ENCODE data around the gene VRK3. TPM values are rescaled to one million over a fixed set of nuclear protein-coding genes. Genes with fewer than 3 reads are reported as not detected.

The VRK3 gene
- total RNA-seq, 1 experiment from 2014 or later, result 44.4 TPM

DNA sequence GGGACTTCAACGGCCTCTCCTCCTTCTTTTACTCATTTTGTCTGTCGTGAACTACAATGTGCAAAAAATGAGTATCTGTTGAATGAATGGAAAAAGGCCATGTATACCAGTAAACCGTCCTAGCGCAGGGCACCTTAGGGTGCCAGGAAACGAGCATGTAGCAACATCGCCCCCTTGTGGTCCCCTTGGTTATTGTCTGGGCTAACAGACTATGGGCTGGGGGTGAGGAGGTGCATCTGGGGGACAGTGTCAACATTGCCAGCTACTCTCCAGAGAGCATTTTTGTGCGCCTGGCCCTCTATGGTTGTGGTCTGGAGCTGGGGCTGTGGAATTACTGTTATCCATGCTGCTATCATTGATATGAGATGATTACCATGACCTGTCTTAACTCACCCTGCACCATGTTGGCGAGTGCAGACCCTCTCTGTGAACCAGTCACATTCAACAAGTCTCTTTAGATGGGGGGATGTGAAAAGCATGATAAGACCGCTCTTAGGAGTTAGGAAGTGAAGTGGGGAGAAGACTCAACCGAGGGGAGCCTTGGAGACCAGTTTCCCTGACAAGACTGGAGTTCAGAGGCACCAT, 41.4 kb downstream of the VRK3 start:
- BruUV-seq (replicated peaks), result no TSS peak
- DNase-seq (ENCODE audit: low spot score), result peak; percentile 71
- no peaks in the 10 kb centered on the region for H3K36me3 ChIP-seq (ENCODE audit: insufficient read depth, low read length, poor library complexity, severe bottlenecking)

DNA sequence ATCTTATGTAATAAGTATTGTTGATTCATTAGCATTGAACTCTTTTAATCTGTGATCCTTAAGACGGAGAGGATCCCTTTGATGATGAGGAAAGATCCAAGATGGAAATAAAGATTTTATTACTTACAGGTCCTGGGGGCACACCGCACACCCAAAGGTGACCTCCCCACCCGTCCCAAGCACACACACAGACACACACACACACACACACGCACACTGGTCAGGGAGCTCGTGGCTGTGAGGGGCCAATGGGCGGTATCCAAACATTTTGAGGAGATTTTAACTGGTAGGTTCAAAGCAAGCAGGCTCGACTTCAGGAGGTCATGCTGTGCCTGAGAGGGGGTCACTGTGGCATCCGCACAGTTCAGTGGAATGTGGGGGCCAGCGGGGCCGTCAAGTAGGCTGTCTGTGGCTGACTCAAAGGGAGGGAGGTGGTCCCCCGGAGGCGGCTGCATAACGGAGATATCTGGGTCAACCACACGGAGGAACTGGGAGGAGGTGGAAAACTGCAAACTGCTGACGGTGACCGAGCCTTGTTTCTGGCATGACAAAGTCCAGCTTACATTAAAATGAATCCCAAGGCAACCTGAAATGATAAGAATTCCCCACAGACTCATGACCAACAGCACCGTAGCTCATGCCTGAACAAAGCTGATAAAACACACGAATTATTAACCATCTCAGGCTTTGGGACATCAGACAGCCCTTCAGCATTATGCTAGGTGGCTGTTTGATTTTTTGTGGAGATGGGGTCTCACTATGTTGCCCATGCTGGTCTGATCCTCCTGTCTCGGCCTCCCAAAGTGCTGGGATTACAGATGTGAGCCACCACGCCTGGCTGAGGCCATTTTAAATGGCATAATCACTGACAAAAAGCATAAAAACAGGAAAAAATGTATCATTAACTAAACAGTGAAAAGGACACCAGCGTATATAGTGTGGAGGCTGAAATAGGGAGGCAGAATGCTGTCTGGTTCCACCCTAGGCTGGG, 43.3 kb downstream of the VRK3 start:
- no TSS peak for BruUV-seq (replicated peaks)
- CTCF ChIA-PET, result interaction anchor here (0.7 kb wide), 1 partner anchor 44 kb away, joined by 3 read pairs; no protein-coding TSS in a partner anchor
- POLR2A ChIA-PET (ENCODE audit: low non-redundant PET), result interaction anchor here (0.6 kb wide), 1 partner anchor 411 kb away, joined by 8 read pairs; no protein-coding TSS in a partner anchor
- DNase-seq (ENCODE audit: low spot score), result no peak
- H3K4me1 ChIP-seq (ENCODE audit: insufficient read depth, low read length, poor library complexity, severe bottlenecking), result no peaks in the 10 kb centered on the region
- intact Hi-C loops (cut with micrococcal nuclease; ENCODE audit: unreplicated experiment), result no loop called here
- H3K36me3 ChIP-seq (ENCODE audit: insufficient read depth, low read length, poor library complexity, severe bottlenecking), result no peaks in the 10 kb centered on the region
- H3K27me3 ChIP-seq (replicated peaks; ENCODE audit: insufficient read depth, low read depth, low read length, poor library complexity), result no peaks in the 10 kb centered on the region
- no peak overlapping the region for H3K4me3 ChIP-seq (ENCODE audit: low read depth, low read length, poor library complexity, severe bottlenecking)
- TF ChIP-seq, protein P1, sequence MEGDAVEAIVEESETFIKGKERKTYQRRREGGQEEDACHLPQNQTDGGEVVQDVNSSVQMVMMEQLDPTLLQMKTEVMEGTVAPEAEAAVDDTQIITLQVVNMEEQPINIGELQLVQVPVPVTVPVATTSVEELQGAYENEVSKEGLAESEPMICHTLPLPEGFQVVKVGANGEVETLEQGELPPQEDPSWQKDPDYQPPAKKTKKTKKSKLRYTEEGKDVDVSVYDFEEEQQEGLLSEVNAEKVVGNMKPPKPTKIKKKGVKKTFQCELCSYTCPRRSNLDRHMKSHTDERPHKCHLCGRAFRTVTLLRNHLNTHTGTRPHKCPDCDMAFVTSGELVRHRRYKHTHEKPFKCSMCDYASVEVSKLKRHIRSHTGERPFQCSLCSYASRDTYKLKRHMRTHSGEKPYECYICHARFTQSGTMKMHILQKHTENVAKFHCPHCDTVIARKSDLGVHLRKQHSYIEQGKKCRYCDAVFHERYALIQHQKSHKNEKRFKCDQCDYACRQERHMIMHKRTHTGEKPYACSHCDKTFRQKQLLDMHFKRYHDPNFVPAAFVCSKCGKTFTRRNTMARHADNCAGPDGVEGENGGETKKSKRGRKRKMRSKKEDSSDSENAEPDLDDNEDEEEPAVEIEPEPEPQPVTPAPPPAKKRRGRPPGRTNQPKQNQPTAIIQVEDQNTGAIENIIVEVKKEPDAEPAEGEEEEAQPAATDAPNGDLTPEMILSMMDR (conservative IDR thresholded peaks at IDR 0.05; ENCODE audit: low read depth, low read length), result no peak
- TF ChIP-seq EZH2 (IDR thresholded peaks at IDR 0.05; ENCODE audit: borderline replicate concordance, low read depth, low read length, poor library complexity, severe bottlenecking), result no peak
- no peak overlapping the region for H3K27ac ChIP-seq (ENCODE audit: low read depth, low read length, poor library complexity, severe bottlenecking)
- H3K9me3 ChIP-seq (ENCODE audit: low read depth, low read length, poor library complexity, severe bottlenecking), result no peaks in the 10 kb centered on the region

More for the DNA sequence above, 41.4 kb downstream of the VRK3 start:
- ChIA-PET POLR2A (ENCODE audit: low non-redundant PET) (no interaction called here), CTCF (no interaction called here)
- intact Hi-C loops (cut with micrococcal nuclease; ENCODE audit: unreplicated experiment), result loop anchor here (1.0 kb wide), 1 partner anchor 46 kb away; no protein-coding TSS in a partner anchor
- Histone ChIP-seq H3K27me3 (replicated peaks; ENCODE audit: insufficient read depth, low read depth, low read length, poor library complexity) (no peaks in the 10 kb centered on the region), H3K4me1 (ENCODE audit: insufficient read depth, low read length, poor library complexity, severe bottlenecking) (no peaks in the 10 kb centered on the region), H3K4me3 (ENCODE audit: low read depth, low read length, poor library complexity, severe bottlenecking) (no peak overlapping the region), H3K27ac (ENCODE audit: low read depth, low read length, poor library complexity, severe bottlenecking) (no peak overlapping the region), H3K9me3 (ENCODE audit: low read depth, low read length, poor library complexity, severe bottlenecking) (no peaks in the 10 kb centered on the region)
- no peak for TF ChIP-seq EZH2 (IDR thresholded peaks at IDR 0.05; ENCODE audit: borderline replicate concordance, low read depth, low read length, poor library complexity, severe bottlenecking)
- TF ChIP-seq, protein P1 (conservative IDR thresholded peaks at IDR 0.05; ENCODE audit: low read depth, low read length), result peak; percentile 96

GRCh38 chr19:49978324-49978723, 46.8 kb downstream of the VRK3 start:
- Histone ChIP-seq H3K36me3 (ENCODE audit: insufficient read depth, low read length, poor library complexity, severe bottlenecking) (no peaks in the 10 kb centered on the region), H3K4me3 (ENCODE audit: low read depth, low read length, poor library complexity, severe bottlenecking) (no peak overlapping the region), H3K9me3 (ENCODE audit: low read depth, low read length, poor library complexity, severe bottlenecking) (no peaks in the 10 kb centered on the region), H3K4me1 (ENCODE audit: insufficient read depth, low read length, poor library complexity, severe bottlenecking) (no peaks in the 10 kb centered on the region), H3K27ac (ENCODE audit: low read depth, low read length, poor library complexity, severe bottlenecking) (no peak overlapping the region), H3K27me3 (replicated peaks; ENCODE audit: insufficient read depth, low read depth, low read length, poor library complexity) (no peaks in the 10 kb centered on the region)
- TF ChIP-seq, protein P1 (conservative IDR thresholded peaks at IDR 0.05; ENCODE audit: low read depth, low read length), result no peak
- TF ChIP-seq EZH2 (IDR thresholded peaks at IDR 0.05; ENCODE audit: borderline replicate concordance, low read depth, low read length, poor library complexity, severe bottlenecking), result no peak
- CTCF ChIA-PET, result no interaction called here
- intact Hi-C loops (cut with micrococcal nuclease; ENCODE audit: unreplicated experiment), result no loop called here
- DNase-seq (ENCODE audit: low spot score), result no peak
- no TSS peak for BruUV-seq (replicated peaks)
- POLR2A ChIA-PET (ENCODE audit: low non-redundant PET), result no interaction called here

Measured in A673 (cell line).